Measurements from ENCODE around the gene HIPK1. TPM values are rescaled to one million over a fixed set of nuclear protein-coding genes. Genes with fewer than 3 reads are reported as not detected.

The HIPK1 gene
- total and polyA plus RNA-seq, 10 of the 15 experiments (the other 5 are each of a cell fraction or from before 2014, with no cell fraction given) = 4.2 to 33.9 (median 11.4) TPM

DNA sequence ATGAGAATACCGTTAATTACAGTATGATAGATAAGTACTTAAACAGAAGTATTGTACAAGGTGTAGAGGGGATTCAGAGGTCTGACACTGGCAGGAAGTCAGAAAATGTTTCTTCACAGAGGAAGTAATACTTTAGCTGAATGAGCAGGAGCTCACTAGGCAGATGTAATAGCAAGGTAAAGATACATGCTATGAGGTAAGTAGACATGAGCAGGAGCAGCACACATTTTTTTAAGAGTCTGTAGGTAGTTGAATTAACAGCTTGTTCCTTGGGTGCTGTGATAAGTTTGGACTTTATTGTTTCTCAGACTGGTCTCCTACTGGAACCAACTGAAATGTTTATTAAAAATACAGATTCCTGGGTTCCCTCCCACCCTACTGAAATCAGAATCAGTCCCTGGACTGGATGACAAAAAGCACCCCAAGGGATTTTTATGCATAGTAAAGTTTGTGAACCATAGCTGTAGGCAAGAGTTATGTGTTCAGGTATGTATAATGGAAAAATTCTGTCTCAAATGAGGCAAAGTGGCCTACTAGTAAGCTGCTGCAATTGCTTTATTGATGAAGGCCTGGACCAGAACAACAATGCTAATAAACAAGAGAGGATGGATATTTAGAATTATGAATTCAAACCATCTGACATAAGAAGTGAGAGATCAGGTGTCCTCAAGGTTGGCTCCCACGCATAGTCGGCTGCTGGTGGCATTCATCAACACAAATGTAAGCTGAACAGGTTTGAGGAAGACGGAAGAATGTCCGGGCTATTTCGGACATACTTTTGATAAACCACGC is 25.4 kb upstream of the HIPK1 start (continued):
- no peak for TF ChIP-seq KDM1A (IDR thresholded peaks at IDR 0.05; ENCODE audit: borderline replicate concordance)
- TF ChIP-seq, protein P1, sequence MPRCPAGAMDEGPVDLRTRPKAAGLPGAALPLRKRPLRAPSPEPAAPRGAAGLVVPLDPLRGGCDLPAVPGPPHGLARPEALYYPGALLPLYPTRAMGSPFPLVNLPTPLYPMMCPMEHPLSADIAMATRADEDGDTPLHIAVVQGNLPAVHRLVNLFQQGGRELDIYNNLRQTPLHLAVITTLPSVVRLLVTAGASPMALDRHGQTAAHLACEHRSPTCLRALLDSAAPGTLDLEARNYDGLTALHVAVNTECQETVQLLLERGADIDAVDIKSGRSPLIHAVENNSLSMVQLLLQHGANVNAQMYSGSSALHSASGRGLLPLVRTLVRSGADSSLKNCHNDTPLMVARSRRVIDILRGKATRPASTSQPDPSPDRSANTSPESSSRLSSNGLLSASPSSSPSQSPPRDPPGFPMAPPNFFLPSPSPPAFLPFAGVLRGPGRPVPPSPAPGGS (IDR thresholded peaks at IDR 0.05; ENCODE audit: borderline replicate concordance, insufficient read depth, low read depth, low read length, poor library complexity, severe bottlenecking) = no peak
- TF ChIP-seq, protein P2, sequence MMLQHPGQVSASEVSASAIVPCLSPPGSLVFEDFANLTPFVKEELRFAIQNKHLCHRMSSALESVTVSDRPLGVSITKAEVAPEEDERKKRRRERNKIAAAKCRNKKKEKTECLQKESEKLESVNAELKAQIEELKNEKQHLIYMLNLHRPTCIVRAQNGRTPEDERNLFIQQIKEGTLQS (IDR thresholded peaks at IDR 0.05; ENCODE audit: borderline replicate concordance, extremely low read depth, low read depth, low read length) = peak; percentile 43; the same call in 1 of the 2 replicates

DNA sequence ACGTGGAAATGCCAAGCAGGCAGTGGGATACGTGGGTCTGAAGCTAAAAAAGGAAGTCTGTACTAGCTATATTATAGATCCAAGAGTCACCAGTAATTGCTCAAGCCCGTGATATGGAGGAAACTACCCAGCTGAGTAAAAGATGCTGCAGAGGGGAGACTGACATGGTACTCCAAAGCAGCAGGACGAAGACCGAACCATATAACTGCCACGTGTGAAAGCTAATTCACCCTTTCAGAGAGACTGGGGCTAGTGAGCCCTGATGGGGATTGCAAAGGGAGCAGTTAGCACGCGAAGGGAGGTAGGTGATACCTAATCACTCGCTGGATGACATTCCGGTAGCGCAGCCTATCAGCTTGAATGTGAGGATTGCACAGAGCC is 24.8 kb upstream of the HIPK1 start:
- Histone ChIP-seq H2AFZ (ENCODE audit: control insufficient read depth, low read depth, low read length) (peak overlapping the region; percentile 91), H3K27ac (ENCODE audit: control insufficient read depth, insufficient read depth) (peak overlapping the region; percentile 88), H3K9me3 (replicated peaks; ENCODE audit: control insufficient read depth, insufficient read depth, low read length) (no peaks in the 10 kb centered on the region), H3K4me2 (ENCODE audit: control insufficient read depth, insufficient read depth) (peak overlapping the region; percentile 96), H3K79me2 (ENCODE audit: control insufficient read depth, insufficient read depth, low read length) (peaks cover 38% of the 10 kb centered on the region), H4K20me1 (ENCODE audit: control insufficient read depth, insufficient read depth) (no peaks in the 10 kb centered on the region), H3K4me3 (peak overlapping the region; percentile 88), H3K36me3 (ENCODE audit: control insufficient read depth in 2 of 2, insufficient read depth in 2 of 2, low read length in 1 of 2) (peaks cover 1 to 14% of the 10 kb centered on the region in 2 experiments; a peak in 2 of 4 replicates), H3K27me3 (replicated peaks in 1 of 2; ENCODE audit: control insufficient read depth in 2 of 2, insufficient read depth in 2 of 2, low read length in 1 of 2) (no peaks in the 10 kb centered on the region), H3K4me1 (ENCODE audit: control insufficient read depth, insufficient read depth, low read length) (peaks cover 3% of the 10 kb centered on the region), H3K9ac (ENCODE audit: control insufficient read depth, insufficient read depth, low read length) (peak overlapping the region; percentile 85)
- DNase-seq (ENCODE audit: low read depth, low spot score) (no peak), FAIRE-seq (peak; percentile 72), ATAC-seq (peak; percentile 48)
- TSS peak; percentile 75 for BruUV-seq (replicated peaks)
- POLR2A ChIA-PET = interaction anchor here (0.7 to 5.8 kb wide), 20 partner anchors 9 to 145 kb away, joined by 3 to 68 read pairs (median 4); partner anchors contain the start of genes BCL2L15, HIPK1 and PHTF1
- RAD21 ChIA-PET (ENCODE audit: unreplicated experiment) = interaction anchor here (0.8 to 4.0 kb wide), 17 partner anchors 15 to 1189 kb away, joined by 3 to 110 read pairs (median 7); partner anchors contain the start of genes BCL2L15, HIPK1, PHTF1 and RSBN1
- SMC1A ChIA-PET (ENCODE audit: uncharacterized antibody, unreplicated experiment) = interaction anchor here (0.7 to 7.9 kb wide), 35 partner anchors 9 to 772 kb away, joined by 3 to 205 read pairs (median 5); partner anchors contain the start of genes BCL2L15, HIPK1 and PHTF1
- 1% methylated on average over 11 of the region's 11 CpGs for WGBS (ENCODE audit: insufficient coverage, insufficient replicate concordance, low lambda C conversion rate, missing lambda C conversion rate)
- in situ Hi-C loops (cut with MboI) = loop anchor here (5.0 kb wide), 1 partner anchor 67 kb away; no protein-coding TSS in a partner anchor
- CTCF ChIA-PET = interaction anchor here (0.6 to 7.7 kb wide), 18 partner anchors 11 to 92 kb away, joined by 3 to 79 read pairs (median 6); partner anchors contain the start of genes HIPK1, OLFML3 and RSBN1
- intact Hi-C loops (cut with micrococcal nuclease; ENCODE audit: unreplicated experiment) = loop anchor here (2.0 to 10.0 kb wide), 2 partner anchors 45 to 149 kb away; partner anchors contain the start of gene PHTF1
- TF ChIP-seq MYC (IDR thresholded peaks at IDR 0.05; ENCODE audit: insufficient read depth, insufficient read length, insufficient replicate concordance, low read length, severe bottlenecking) (no peak), ZBED1 (IDR thresholded peaks at IDR 0.05; ENCODE audit: borderline replicate concordance) (no peak)
- TF ChIP-seq, protein P3, sequence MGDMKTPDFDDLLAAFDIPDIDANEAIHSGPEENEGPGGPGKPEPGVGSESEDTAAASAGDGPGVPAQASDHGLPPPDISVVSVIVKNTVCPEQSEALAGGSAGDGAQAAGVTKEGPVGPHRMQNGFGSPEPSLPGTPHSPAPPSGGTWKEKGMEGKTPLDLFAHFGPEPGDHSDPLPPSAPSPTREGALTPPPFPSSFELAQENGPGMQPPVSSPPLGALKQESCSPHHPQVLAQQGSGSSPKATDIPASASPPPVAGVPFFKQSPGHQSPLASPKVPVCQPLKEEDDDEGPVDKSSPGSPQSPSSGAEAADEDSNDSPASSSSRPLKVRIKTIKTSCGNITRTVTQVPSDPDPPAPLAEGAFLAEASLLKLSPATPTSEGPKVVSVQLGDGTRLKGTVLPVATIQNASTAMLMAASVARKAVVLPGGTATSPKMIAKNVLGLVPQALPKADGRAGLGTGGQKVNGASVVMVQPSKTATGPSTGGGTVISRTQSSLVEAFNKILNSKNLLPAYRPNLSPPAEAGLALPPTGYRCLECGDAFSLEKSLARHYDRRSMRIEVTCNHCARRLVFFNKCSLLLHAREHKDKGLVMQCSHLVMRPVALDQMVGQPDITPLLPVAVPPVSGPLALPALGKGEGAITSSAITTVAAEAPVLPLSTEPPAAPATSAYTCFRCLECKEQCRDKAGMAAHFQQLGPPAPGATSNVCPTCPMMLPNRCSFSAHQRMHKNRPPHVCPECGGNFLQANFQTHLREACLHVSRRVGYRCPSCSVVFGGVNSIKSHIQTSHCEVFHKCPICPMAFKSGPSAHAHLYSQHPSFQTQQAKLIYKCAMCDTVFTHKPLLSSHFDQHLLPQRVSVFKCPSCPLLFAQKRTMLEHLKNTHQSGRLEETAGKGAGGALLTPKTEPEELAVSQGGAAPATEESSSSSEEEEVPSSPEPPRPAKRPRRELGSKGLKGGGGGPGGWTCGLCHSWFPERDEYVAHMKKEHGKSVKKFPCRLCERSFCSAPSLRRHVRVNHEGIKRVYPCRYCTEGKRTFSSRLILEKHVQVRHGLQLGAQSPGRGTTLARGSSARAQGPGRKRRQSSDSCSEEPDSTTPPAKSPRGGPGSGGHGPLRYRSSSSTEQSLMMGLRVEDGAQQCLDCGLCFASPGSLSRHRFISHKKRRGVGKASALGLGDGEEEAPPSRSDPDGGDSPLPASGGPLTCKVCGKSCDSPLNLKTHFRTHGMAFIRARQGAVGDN (IDR thresholded peaks at IDR 0.05) = peak; percentile 46; the same call in 1 of the 2 replicates
- TF ChIP-seq, protein P4, sequence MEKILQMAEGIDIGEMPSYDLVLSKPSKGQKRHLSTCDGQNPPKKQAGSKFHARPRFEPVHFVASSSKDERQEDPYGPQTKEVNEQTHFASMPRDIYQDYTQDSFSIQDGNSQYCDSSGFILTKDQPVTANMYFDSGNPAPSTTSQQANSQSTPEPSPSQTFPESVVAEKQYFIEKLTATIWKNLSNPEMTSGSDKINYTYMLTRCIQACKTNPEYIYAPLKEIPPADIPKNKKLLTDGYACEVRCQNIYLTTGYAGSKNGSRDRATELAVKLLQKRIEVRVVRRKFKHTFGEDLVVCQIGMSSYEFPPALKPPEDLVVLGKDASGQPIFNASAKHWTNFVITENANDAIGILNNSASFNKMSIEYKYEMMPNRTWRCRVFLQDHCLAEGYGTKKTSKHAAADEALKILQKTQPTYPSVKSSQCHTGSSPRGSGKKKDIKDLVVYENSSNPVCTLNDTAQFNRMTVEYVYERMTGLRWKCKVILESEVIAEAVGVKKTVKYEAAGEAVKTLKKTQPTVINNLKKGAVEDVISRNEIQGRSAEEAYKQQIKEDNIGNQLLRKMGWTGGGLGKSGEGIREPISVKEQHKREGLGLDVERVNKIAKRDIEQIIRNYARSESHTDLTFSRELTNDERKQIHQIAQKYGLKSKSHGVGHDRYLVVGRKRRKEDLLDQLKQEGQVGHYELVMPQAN (conservative IDR thresholded peaks at IDR 0.05) = peak; percentile 69

All from GM12878 (cell line).